K562 (cell line): ENCODE measurements around the gene CYTH4. TPM values are rescaled to one million over a fixed set of nuclear protein-coding genes. Genes with fewer than 3 reads are reported as not detected.

Experiments
- BHLHE40 ChIP-seq: IDR thresholded peaks from 2 replicates; pipeline ENCODE4 v1.6.1; 2011; ENCODE audit warnings: low read length, improper control_type of control experiment
- CREM ChIP-seq: IDR thresholded peaks from 2 replicates; pipeline ENCODE4 v1.6.1; 2014; ENCODE audit warnings: antibody characterized with exemption, low read depth
- NFIX ChIP-seq: fragments of 250-450 bp; sonication (Bioruptor Pico); IDR thresholded peaks from 2 replicates; pipeline ENCODE4 v1.4.0; 2020; ENCODE audit warnings: low read depth, mild to moderate bottlenecking, moderate library complexity
- NFRKB ChIP-seq: fragments of 450-650 bp; IDR thresholded peaks from 2 replicates; pipeline ENCODE4 v1.6.1; 2016; ENCODE audit warnings: low read depth
- NR4A1 ChIP-seq, 2 experiments: fragments of 250-450 bp in 1 of 2; fragments of 450-650 bp in 1 of 2; sonication (Bioruptor Pico) in 1 of 2; IDR thresholded peaks; 2 replicates each; pipeline versions ENCODE4 v1.4.0 to v1.6.1; 2016 to 2020; ENCODE audit warnings: mild to moderate bottlenecking in 2 of 2, missing compliant biosample characterization in 1 of 2, missing genetic modification characterization in 1 of 2, moderate library complexity in 1 of 2
- POLR2AphosphoS5 ChIP-seq: IDR thresholded peaks from 2 replicates; pipeline ENCODE4 v1.6.1; 2011; ENCODE audit warnings: mild to moderate bottlenecking, low read depth, low read length, moderate library complexity; ENCODE audit not compliant: control insufficient read depth, insufficient read depth
- RAD21 ChIP-seq, 2 experiments: fragments of 250-450 bp in 1 of 2; fragments of 450-650 bp in 1 of 2; sonication (Bioruptor Pico) in 1 of 2; formaldehyde crosslinking in 1 of 2; IDR thresholded peaks in 1 of 2; conservative IDR thresholded peaks in 1 of 2; 2 replicates each; pipeline versions ENCODE4 v1.4.0 to v1.8.0; 2020 to 2022; ENCODE audit warnings: mild to moderate bottlenecking in 2 of 2, moderate library complexity in 1 of 2
- RBM25 ChIP-seq: fragments of 200-400 bp; formaldehyde crosslinking; IDR thresholded peaks from 2 replicates; pipeline ENCODE4 v1.6.1; 2018; ENCODE audit warnings: low read length, low read depth, moderate library complexity; ENCODE audit not compliant: severe bottlenecking
- U2AF1 ChIP-seq: fragments of 200-400 bp; formaldehyde crosslinking; optimal IDR thresholded peaks from 2 replicates; pipeline ENCODE3; 2017; ENCODE audit warnings: mild to moderate bottlenecking, low read depth, low read length, moderate library complexity
- ZNF175 ChIP-seq: fragments of 200-800 bp; sonication (Bioruptor generic); IDR thresholded peaks from 2 replicates; pipeline ENCODE4 v1.6.1; 2016; ENCODE audit warnings: low read depth, mild to moderate bottlenecking, missing genetic modification characterization, missing compliant biosample characterization
- ZNF347 ChIP-seq: fragments of 450-650 bp; formaldehyde crosslinking; IDR thresholded peaks from 2 replicates; pipeline ENCODE4 v1.4.0; 2020; ENCODE audit warnings: low read depth, mild to moderate bottlenecking, moderate library complexity
- ZNF551 ChIP-seq: fragments of 250-450 bp; sonication (Bioruptor Pico); IDR thresholded peaks from 2 replicates; pipeline ENCODE4 v1.5.0; 2021; ENCODE audit warnings: mild to moderate bottlenecking, moderate library complexity
- polyA plus RNA-seq, 8 experiments: library from polyadenylated mRNA; depleted of rRNA in 4 of 8; stranded (reverse) in 5 of 8; unstranded in 3 of 8; fragments of >200 nt; fragmentation: Nextera tagmentation in 2 of 8; fragmentation: Illumina TruSeq in 1 of 8; extraction: Ambion mirVana in 2 of 8; extraction: Trizol in 1 of 8; gene quantifications; 2 replicates each; pipeline versions ENCODE4 v1.2.1 to v1.2.3, GENCODE V29; 2011 to 2014; ENCODE audit warnings: inconsistent platforms in 1 of 8, missing spikeins in 1 of 8
- total RNA-seq, 7 experiments: library from RNA; depleted of rRNA in 6 of 7; stranded (reverse); fragments of >200 nt in 6 of 7; fragmentation: Illumina TruSeq in 2 of 7; extraction: Trizol in 2 of 7; gene quantifications; 2 replicates each; pipeline versions ENCODE4 v1.2.1 to v1.2.3, GENCODE V29; 2011 to 2021; ENCODE audit warnings: low replicate concordance in 1 of 7
- TF ChIP-seq, protein P1 (sequence below), 2 experiments: fragments of 250-450 bp in 1 of 2; fragments of 450-650 bp in 1 of 2; sonication (Bioruptor Pico) in 1 of 2; IDR thresholded peaks; 2 replicates each; pipeline versions ENCODE4 v1.6.1 to v1.8.0; 2016 to 2021; ENCODE audit warnings: mild to moderate bottlenecking in 2 of 2, moderate library complexity in 2 of 2, missing compliant biosample characterization in 1 of 2, missing genetic modification characterization in 1 of 2
- TF ChIP-seq, protein P2 (sequence below): sonication (generic); formaldehyde crosslinking; IDR thresholded peaks from 2 replicates; pipeline ENCODE4 v1.8.1; 2023; ENCODE audit warnings: missing genetic modification reagents, mild to moderate bottlenecking, borderline replicate concordance
- TF ChIP-seq, protein P3 (sequence below): conservative IDR thresholded peaks from 2 replicates; pipeline ENCODE4 v1.6.1; 2011; ENCODE audit warnings: low read depth, mild to moderate bottlenecking, low read length; ENCODE audit not compliant: control insufficient read depth

Gene CYTH4
- total and polyA plus RNA-seq, 9 of the 15 experiments (the other 6 are each of a cell fraction or from before 2014, with no cell fraction given) = 0.03 to 2.0 (median 0.61) TPM; not detected in 1

DNA sequence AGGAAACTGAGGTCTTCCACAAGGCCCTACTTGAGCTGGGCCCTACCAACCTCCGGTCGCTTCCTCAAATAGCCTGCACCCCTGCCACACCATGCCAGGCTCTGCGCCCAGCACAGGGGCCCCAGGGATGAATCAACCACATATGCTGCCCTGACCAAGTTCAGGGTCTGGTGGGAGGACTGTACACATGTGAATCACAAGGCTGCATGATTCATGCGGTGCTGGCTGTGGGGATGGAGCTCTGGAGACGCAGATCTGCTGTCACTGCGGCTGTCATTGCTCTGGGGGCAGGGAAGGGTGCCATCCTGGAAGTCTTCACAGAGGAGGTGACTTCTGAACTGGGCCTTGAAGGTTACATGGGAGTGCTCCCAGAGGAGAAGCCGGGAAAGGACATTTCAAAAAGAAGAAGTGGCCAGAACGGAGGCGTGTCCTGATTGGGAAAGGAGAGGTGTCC is 21.5 kb downstream of the CYTH4 start (continued):
- TF ChIP-seq, protein P1, sequence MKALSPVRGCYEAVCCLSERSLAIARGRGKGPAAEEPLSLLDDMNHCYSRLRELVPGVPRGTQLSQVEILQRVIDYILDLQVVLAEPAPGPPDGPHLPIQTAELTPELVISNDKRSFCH (CRISPR knock-in tag; IDR thresholded peaks at IDR 0.05) = no peak
- TF ChIP-seq, protein P1 (tag; IDR thresholded peaks at IDR 0.05) = no peak
- TF ChIP-seq NFRKB = no peak
- peak; percentile 52 for TF ChIP-seq RBM25
- peak; percentile 24; the same call in 1 of the 2 replicates for TF ChIP-seq CREM
- TF ChIP-seq, protein P2, sequence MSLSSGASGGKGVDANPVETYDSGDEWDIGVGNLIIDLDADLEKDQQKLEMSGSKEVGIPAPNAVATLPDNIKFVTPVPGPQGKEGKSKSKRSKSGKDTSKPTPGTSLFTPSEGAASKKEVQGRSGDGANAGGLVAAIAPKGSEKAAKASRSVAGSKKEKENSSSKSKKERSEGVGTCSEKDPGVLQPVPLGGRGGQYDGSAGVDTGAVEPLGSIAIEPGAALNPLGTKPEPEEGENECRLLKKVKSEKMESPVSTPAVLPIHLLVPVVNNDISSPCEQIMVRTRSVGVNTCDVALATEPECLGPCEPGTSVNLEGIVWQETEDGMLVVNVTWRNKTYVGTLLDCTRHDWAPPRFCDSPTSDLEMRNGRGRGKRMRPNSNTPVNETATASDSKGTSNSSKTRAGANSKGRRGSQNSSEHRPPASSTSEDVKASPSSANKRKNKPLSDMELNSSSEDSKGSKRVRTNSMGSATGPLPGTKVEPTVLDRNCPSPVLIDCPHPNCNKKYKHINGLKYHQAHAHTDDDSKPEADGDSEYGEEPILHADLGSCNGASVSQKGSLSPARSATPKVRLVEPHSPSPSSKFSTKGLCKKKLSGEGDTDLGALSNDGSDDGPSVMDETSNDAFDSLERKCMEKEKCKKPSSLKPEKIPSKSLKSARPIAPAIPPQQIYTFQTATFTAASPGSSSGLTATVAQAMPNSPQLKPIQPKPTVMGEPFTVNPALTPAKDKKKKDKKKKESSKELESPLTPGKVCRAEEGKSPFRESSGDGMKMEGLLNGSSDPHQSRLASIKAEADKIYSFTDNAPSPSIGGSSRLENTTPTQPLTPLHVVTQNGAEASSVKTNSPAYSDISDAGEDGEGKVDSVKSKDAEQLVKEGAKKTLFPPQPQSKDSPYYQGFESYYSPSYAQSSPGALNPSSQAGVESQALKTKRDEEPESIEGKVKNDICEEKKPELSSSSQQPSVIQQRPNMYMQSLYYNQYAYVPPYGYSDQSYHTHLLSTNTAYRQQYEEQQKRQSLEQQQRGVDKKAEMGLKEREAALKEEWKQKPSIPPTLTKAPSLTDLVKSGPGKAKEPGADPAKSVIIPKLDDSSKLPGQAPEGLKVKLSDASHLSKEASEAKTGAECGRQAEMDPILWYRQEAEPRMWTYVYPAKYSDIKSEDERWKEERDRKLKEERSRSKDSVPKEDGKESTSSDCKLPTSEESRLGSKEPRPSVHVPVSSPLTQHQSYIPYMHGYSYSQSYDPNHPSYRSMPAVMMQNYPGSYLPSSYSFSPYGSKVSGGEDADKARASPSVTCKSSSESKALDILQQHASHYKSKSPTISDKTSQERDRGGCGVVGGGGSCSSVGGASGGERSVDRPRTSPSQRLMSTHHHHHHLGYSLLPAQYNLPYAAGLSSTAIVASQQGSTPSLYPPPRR (CRISPR knock-in tag) = no peak
- TF ChIP-seq RAD21 (CRISPR knock-in tag; conservative IDR thresholded peaks at IDR 0.05 in 1 of 2, IDR thresholded peaks at IDR 0.05 in 1 of 2) = no peak
- TF ChIP-seq ZNF347 = no peak
- no peak for TF ChIP-seq U2AF1
- peak; percentile 17; the same call in 1 of the 2 replicates for TF ChIP-seq BHLHE40
- TF ChIP-seq, protein P3, sequence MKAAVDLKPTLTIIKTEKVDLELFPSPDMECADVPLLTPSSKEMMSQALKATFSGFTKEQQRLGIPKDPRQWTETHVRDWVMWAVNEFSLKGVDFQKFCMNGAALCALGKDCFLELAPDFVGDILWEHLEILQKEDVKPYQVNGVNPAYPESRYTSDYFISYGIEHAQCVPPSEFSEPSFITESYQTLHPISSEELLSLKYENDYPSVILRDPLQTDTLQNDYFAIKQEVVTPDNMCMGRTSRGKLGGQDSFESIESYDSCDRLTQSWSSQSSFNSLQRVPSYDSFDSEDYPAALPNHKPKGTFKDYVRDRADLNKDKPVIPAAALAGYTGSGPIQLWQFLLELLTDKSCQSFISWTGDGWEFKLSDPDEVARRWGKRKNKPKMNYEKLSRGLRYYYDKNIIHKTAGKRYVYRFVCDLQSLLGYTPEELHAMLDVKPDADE = no peak
- TF ChIP-seq NR4A1 (CRISPR knock-in tag; IDR thresholded peaks at IDR 0.05) = no peak
- TF ChIP-seq NR4A1 (tag; IDR thresholded peaks at IDR 0.05) = no peak
- TF ChIP-seq NFIX (CRISPR knock-in tag) = no peak
- no peak for TF ChIP-seq ZNF175 (CRISPR knock-in tag)
- TF ChIP-seq ZNF551 = no peak
- no peak for TF ChIP-seq POLR2AphosphoS5
